ENCODE results near the gene KCNA2.
A peak's percentile ranks its signal among the peaks of the same experiment; 100 is the strongest.

The KCNA2 gene

GRCh38 chr1:110559157-110559556, 47.0 kb downstream of the KCNA2 start:
- H3K36me3 ChIP-seq (ENCODE audit: control insufficient read depth in 2 of 2, insufficient read depth in 1 of 2, low read length in 2 of 2) = no peaks in the 10 kb centered on the region
- no peaks in the 10 kb centered on the region for H3K9me3 ChIP-seq (ENCODE audit: control insufficient read depth, insufficient read depth, low read depth, low read length)
- TF ChIP-seq ZNF555 (tag by site-specific recombination; conservative IDR thresholded peaks at IDR 0.05) (no peak), HOXC10 (CRISPR knock-in tag; IDR thresholded peaks at IDR 0.05) (no peak), OVOL3 (tag by site-specific recombination; IDR thresholded peaks at IDR 0.05) (no peak), PATZ1 (tag by site-specific recombination; IDR thresholded peaks at IDR 0.05) (no peak), ZNF837 (tag by site-specific recombination; IDR thresholded peaks at IDR 0.05) (no peak), ZNF140 (tag by site-specific recombination; IDR thresholded peaks at IDR 0.05) (no peak), ZNF561 (tag by site-specific recombination; IDR thresholded peaks at IDR 0.05; ENCODE audit: borderline replicate concordance) (no peak)
- POLR2A ChIA-PET = no interaction called here
- CTCF ChIA-PET = interaction anchor here (0.6 kb wide), 1 partner anchor 207 kb away, joined by 3 read pairs; no protein-coding TSS in a partner anchor
- H3K4me1 ChIP-seq (ENCODE audit: control insufficient read depth, insufficient read depth, low read length) = no peaks in the 10 kb centered on the region
- no peak overlapping the region for H3K4me3 ChIP-seq (ENCODE audit: low read depth, low read length)
- H3K27ac ChIP-seq (ENCODE audit: extremely low read depth, low read depth, low read length) = no peak overlapping the region

GRCh38 chr1:110557481-110557880, 48.7 kb downstream of the KCNA2 start:
- H3K36me3 ChIP-seq (ENCODE audit: control insufficient read depth in 2 of 2, insufficient read depth in 1 of 2, low read length in 2 of 2) = no peaks in the 10 kb centered on the region
- no peaks in the 10 kb centered on the region for H3K4me1 ChIP-seq (ENCODE audit: control insufficient read depth, insufficient read depth, low read length)
- no peak overlapping the region for H3K27ac ChIP-seq (ENCODE audit: extremely low read depth, low read depth, low read length)
- POLR2A ChIA-PET = no interaction called here
- H3K9me3 ChIP-seq (ENCODE audit: control insufficient read depth, insufficient read depth, low read depth, low read length) = no peaks in the 10 kb centered on the region
- TF ChIP-seq ZNF335 (tag by site-specific recombination; conservative IDR thresholded peaks at IDR 0.05) = no peak
- TF ChIP-seq ZNF341 (tag by site-specific recombination; IDR thresholded peaks at IDR 0.05; ENCODE audit: low read depth) = no peak
- no peak for TF ChIP-seq ZNF140 (tag by site-specific recombination; IDR thresholded peaks at IDR 0.05)
- TF ChIP-seq HOXA7 (CRISPR knock-in tag; IDR thresholded peaks at IDR 0.05; ENCODE audit: borderline replicate concordance) = no peak
- H3K4me3 ChIP-seq (ENCODE audit: low read depth, low read length) = no peak overlapping the region
- CTCF ChIA-PET = interaction anchor here (0.6 to 1.3 kb wide), 7 partner anchors 9 to 351 kb away, joined by 3 to 6 read pairs (median 3); no protein-coding TSS in a partner anchor

- Histone ChIP-seq H3K4me1 (ENCODE audit: control insufficient read depth, insufficient read depth, low read length) (no peaks in the 10 kb centered on the region), H3K9me3 (ENCODE audit: control insufficient read depth, insufficient read depth, low read depth, low read length) (no peaks in the 10 kb centered on the region), H3K36me3 (ENCODE audit: control insufficient read depth in 2 of 2, insufficient read depth in 1 of 2, low read length in 2 of 2) (no peaks in the 10 kb centered on the region), H3K4me3 (ENCODE audit: low read depth, low read length) (no peak overlapping the region), H3K27ac (ENCODE audit: extremely low read depth, low read depth, low read length) (no peak overlapping the region)
- TF ChIP-seq ZNF555 (tag by site-specific recombination; conservative IDR thresholded peaks at IDR 0.05) (no peak), ZNF335 (tag by site-specific recombination; conservative IDR thresholded peaks at IDR 0.05) (peak; percentile 22; the same call in 1 of the 2 replicates)
- CTCF ChIA-PET = interaction anchor here (0.8 to 2.2 kb wide), 14 partner anchors 9 to 224 kb away, joined by 3 to 11 read pairs (median 5); partner anchors contain the start of gene KCNA2
- POLR2A ChIA-PET = no interaction called here
These were observed 49.7 kb downstream of the KCNA2 start for GRCh38 chr1:110556471-110556807.

GRCh38 chr1:110555807-110556470, 50.2 kb downstream of the KCNA2 start:
- H3K4me3 ChIP-seq (ENCODE audit: low read depth, low read length) = no peak overlapping the region

More at GRCh38 chr1:110555807-110556470, 50.2 kb downstream of the KCNA2 start:
- no peak overlapping the region for H3K27ac ChIP-seq (ENCODE audit: extremely low read depth, low read depth, low read length)
- H3K36me3 ChIP-seq (ENCODE audit: control insufficient read depth in 2 of 2, insufficient read depth in 1 of 2, low read length in 2 of 2) = no peaks in the 10 kb centered on the region
- POLR2A ChIA-PET = interaction anchor here (1.0 kb wide), 1 partner anchor 51 kb away, joined by 4 read pairs; the partner anchor contains the start of gene KCNA2
- H3K4me1 ChIP-seq (ENCODE audit: control insufficient read depth, insufficient read depth, low read length) = no peaks in the 10 kb centered on the region
- no peaks in the 10 kb centered on the region for H3K9me3 ChIP-seq (ENCODE audit: control insufficient read depth, insufficient read depth, low read depth, low read length)
- CTCF ChIA-PET = interaction anchor here (0.5 to 2.2 kb wide), 24 partner anchors 8 to 818 kb away, joined by 3 to 11 read pairs (median 5); partner anchors contain the start of gene KCNA2
- TF ChIP-seq YY2 (tag by site-specific recombination; IDR thresholded peaks at IDR 0.05) = no peak
- TF ChIP-seq ZNF660 (tag by site-specific recombination; IDR thresholded peaks at IDR 0.05) = no peak
- no peak for TF ChIP-seq ELK4 (IDR thresholded peaks at IDR 0.05; ENCODE audit: borderline replicate concordance, low read depth, low read length)
- TF ChIP-seq ZNF629 (tag by site-specific recombination; IDR thresholded peaks at IDR 0.05) = no peak
- no peak for TF ChIP-seq ZSCAN4 (tag by site-specific recombination; IDR thresholded peaks at IDR 0.05)
- no peak for TF ChIP-seq ZNF423 (tag by site-specific recombination; IDR thresholded peaks at IDR 0.05)
- TF ChIP-seq ZNF747 (tag by site-specific recombination; IDR thresholded peaks at IDR 0.05) = no peak
- no peak for TF ChIP-seq MEIS1 (CRISPR knock-in tag; IDR thresholded peaks at IDR 0.05; ENCODE audit: borderline replicate concordance)
- TF ChIP-seq ZNF362 (tag by site-specific recombination; IDR thresholded peaks at IDR 0.05) = no peak
- no peak for TF ChIP-seq ZNF239 (tag by site-specific recombination; IDR thresholded peaks at IDR 0.05)
- no peak for TF ChIP-seq ZNF658 (tag by site-specific recombination; IDR thresholded peaks at IDR 0.05)
